Esophagus squamous epithelium (tissue), 5 donors: Measurements from ENCODE around the gene PGGT1B. TPM values are rescaled to one million over a fixed set of nuclear protein-coding genes. Genes with fewer than 3 reads are reported as not detected.

Experiments
- DNase-seq: peaks from one replicate; lab custom pipeline; 2025; lab: John Stamatoyannopoulos, UW
- H3K27ac ChIP-seq, 4 donors: fragments of 200-600 bp; sonication (generic); one replicate each; pipeline ENCODE4 v1.5.1; 2016 to 2019; ENCODE audit warnings: mild to moderate bottlenecking in 1 of 4
- H3K27me3 ChIP-seq, 4 donors: fragments of 200-600 bp; sonication (generic); 1 replicate in 3 of 4; 2 replicates in 1 of 4; pipeline versions ENCODE4 v1.5.1 to v1.6.0; 2017 to 2021; ENCODE audit warnings: antibody characterized with exemption in 1 of 4
- H3K36me3 ChIP-seq, 3 donors: fragments of 200-600 bp; sonication (generic); one replicate each; pipeline ENCODE4 v1.5.1; 2016 to 2019
- H3K4me1 ChIP-seq, 3 donors: fragments of 200-600 bp; sonication (generic); one replicate each; pipeline ENCODE4 v1.5.1; 2017 to 2019
- H3K4me3 ChIP-seq, 4 donors: fragments of 200-600 bp; sonication (generic); 1 replicate in 3 of 4; 2 replicates in 1 of 4; pipeline ENCODE4 v1.5.1; 2016 to 2019; ENCODE audit warnings: mild to moderate bottlenecking in 2 of 4, moderate library complexity in 1 of 4
- H3K9me3 ChIP-seq, 3 donors: fragments of 200-600 bp; sonication (generic); one replicate each; pipeline ENCODE4 v1.5.1; 2016 to 2019
- POLR2A ChIP-seq, 4 donors: fragments of 450-650 bp; IDR thresholded peaks; one replicate each; pipeline ENCODE4 v1.6.1; 2017; ENCODE audit warnings: antibody characterized with exemption in 4 of 4, mild to moderate bottlenecking in 4 of 4, moderate library complexity in 3 of 4
- WGBS, 2 donors: methylation state at CpG; one replicate each; pipeline ENCODE4 v1.1.5; 2018; 5-methylcytosine and 5-hydroxymethylcytosine counted together
- intact Hi-C: fragments of 100-400 bp; cut with DNase I; formaldehyde crosslinking; loops from one replicate; pipeline ENCODE4 v1.15.0; 2022
- total RNA-seq, 4 donors: library from RNA; depleted of rRNA; stranded (reverse); fragments of >200 nt; gene quantifications; one replicate each; pipeline ENCODE4 v1.1.0, GENCODE V29; 2016
- TF ChIP-seq, protein P1 (sequence below), 6 experiments: fragments of 450-650 bp in 4 of 6; fragments of 200-600 bp in 2 of 6; sonication (generic) in 2 of 6; IDR thresholded peaks; one replicate each; pipeline ENCODE4 v1.5.1; 2016 to 2019; ENCODE audit warnings: antibody characterized with exemption in 6 of 6, mild to moderate bottlenecking in 4 of 6, moderate library complexity in 4 of 6
- donor health status: DM: yes; HTN: yes; CAD: no.

PGGT1B gene
- total RNA-seq, 4 donors from 2014 or later, result 11.3 to 15.7 (median 13.6) TPM

DNA sequence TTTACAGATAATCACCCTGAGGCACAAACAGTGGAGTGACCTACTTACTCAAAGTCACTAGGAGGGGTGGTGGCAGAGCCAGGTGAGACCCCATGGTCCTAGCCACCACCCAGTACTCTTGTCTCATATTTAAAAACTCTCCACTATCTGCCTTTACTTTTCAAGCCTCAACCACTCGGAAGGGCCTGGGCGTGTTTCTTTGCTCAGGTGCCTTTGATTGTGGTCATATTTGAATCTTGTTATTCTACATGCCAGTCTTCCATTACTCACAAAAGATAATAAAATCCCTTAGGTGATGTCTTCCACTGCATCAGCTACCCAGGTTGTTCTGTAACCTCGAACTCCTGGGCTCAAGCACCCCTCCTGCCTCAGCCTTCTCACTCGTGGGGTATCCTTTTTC, 72.3 kb downstream of the PGGT1B start:
- DNase-seq, result no peak
- WGBS, 2 donors, result 50 to 60% methylated on average over 3 to 4 of the region's 4 CpGs
- H3K9me3 ChIP-seq, result no peaks in the 10 kb centered on the region
- no peak for TF ChIP-seq POLR2A (IDR thresholded peaks at IDR 0.05)
- TF ChIP-seq, protein P1, sequence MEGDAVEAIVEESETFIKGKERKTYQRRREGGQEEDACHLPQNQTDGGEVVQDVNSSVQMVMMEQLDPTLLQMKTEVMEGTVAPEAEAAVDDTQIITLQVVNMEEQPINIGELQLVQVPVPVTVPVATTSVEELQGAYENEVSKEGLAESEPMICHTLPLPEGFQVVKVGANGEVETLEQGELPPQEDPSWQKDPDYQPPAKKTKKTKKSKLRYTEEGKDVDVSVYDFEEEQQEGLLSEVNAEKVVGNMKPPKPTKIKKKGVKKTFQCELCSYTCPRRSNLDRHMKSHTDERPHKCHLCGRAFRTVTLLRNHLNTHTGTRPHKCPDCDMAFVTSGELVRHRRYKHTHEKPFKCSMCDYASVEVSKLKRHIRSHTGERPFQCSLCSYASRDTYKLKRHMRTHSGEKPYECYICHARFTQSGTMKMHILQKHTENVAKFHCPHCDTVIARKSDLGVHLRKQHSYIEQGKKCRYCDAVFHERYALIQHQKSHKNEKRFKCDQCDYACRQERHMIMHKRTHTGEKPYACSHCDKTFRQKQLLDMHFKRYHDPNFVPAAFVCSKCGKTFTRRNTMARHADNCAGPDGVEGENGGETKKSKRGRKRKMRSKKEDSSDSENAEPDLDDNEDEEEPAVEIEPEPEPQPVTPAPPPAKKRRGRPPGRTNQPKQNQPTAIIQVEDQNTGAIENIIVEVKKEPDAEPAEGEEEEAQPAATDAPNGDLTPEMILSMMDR (IDR thresholded peaks at IDR 0.05), result no peak
- H3K27me3 ChIP-seq, result peaks cover 0 to 81% (median 0%) of the 10 kb centered on the region in 4 donors
- no peaks in the 10 kb centered on the region for H3K36me3 ChIP-seq
- H3K4me3 ChIP-seq, result no peak overlapping the region
- intact Hi-C loops, result no loop called here
- H3K27ac ChIP-seq, result no peak overlapping the region
- peaks cover 0 to 23% (median 0%) of the 10 kb centered on the region in 3 donors for H3K4me1 ChIP-seq

DNA sequence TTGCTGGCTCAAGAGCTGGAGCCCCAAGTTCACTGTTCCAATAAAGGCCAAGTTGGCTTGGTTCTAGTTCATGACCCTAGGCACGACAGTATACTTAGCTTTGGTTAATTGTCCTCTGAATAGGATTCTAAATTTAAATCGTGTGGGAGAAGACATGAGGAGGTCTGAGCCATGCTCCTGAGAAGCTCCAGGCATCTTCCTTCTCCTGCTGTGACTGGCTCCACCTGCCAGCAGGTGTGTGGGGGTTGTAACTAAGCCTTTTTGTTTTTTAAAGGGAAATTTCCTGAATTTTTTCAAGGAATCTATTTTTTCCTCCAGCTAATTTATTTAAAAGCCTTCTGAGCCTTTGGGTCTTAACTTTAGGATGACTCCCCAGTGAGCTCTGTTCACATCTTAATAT, 72.8 kb downstream of the PGGT1B start:
- WGBS, 2 donors, result 24 to 29% methylated on average over 2 of the region's 2 CpGs
- Histone ChIP-seq H3K27me3 (peaks cover 0 to 86% (median 0%) of the 10 kb centered on the region in 4 donors), H3K27ac (no peak overlapping the region), H3K4me3 (no peak overlapping the region), H3K36me3 (no peaks in the 10 kb centered on the region), H3K4me1 (peaks cover 0 to 23% (median 0%) of the 10 kb centered on the region in 3 donors), H3K9me3 (no peaks in the 10 kb centered on the region)
- intact Hi-C loops, result no loop called here
- DNase-seq, result no peak
- TF ChIP-seq, protein P1 (IDR thresholded peaks at IDR 0.05), result no peak
- no peak for TF ChIP-seq POLR2A (IDR thresholded peaks at IDR 0.05)

DNA sequence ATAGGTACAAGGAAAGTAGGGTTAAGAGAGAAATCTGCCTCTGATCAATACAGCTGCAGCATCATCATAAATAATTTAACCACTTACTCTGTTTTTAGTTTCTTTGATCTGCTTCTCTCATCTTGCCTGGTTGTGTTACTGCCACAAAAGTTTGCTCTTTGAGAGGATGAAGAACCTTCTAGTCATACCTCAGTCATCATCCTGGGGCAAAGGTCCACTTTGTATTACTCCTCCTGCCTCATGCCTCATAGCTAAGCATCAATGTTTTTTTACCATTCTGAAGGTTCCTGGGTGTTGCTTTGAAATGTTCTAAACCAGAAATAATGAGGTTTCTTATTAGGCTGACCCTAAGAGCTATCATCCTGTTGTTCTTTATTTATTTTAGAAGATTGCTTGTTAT, 75.9 kb downstream of the PGGT1B start:
- H3K27me3 ChIP-seq, result peaks cover 0 to 96% (median 10%) of the 10 kb centered on the region in 4 donors
- H3K27ac ChIP-seq, result no peak overlapping the region
- no peaks in the 10 kb centered on the region for H3K9me3 ChIP-seq
- intact Hi-C loops, result no loop called here
- no peak overlapping the region for H3K4me3 ChIP-seq
- no peak for DNase-seq
- peaks cover 0 to 22% (median 0%) of the 10 kb centered on the region in 3 donors for H3K4me1 ChIP-seq
- no peak for TF ChIP-seq POLR2A (IDR thresholded peaks at IDR 0.05)
- TF ChIP-seq, protein P1 (IDR thresholded peaks at IDR 0.05), result no peak
- H3K36me3 ChIP-seq, result no peaks in the 10 kb centered on the region

DNA sequence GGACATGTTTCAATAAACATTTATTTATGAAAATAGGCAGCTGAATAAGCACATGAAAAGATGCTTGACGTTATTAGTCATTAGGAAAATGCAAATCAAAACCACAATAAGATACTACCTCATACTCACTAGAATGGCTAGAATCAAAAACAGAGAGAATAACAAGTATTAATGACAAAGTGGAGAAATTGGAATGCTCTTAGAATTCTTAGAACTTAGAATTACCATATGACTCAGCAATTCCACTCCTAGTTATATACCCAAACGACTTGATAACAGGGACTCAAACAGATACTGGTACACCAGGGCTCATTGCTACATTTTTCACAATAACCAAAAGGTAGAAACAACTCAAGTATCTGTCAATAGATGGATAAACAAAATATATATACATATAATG, 77.9 kb downstream of the PGGT1B start:
- Histone ChIP-seq H3K27ac (no peak overlapping the region), H3K9me3 (no peaks in the 10 kb centered on the region), H3K36me3 (no peaks in the 10 kb centered on the region), H3K4me3 (no peak overlapping the region), H3K4me1 (peaks cover under 1 to 12% (median 7%) of the 10 kb centered on the region in 3 donors), H3K27me3 (peaks cover under 1 to 98% (median 22%) of the 10 kb centered on the region in 4 donors)
- no peak for TF ChIP-seq POLR2A (IDR thresholded peaks at IDR 0.05)
- TF ChIP-seq, protein P1 (IDR thresholded peaks at IDR 0.05), result no peak
- DNase-seq, result no peak
- intact Hi-C loops, result no loop called here
- WGBS, 2 donors, result 53 to 77% methylated on average over 2 of the region's 2 CpGs

DNA sequence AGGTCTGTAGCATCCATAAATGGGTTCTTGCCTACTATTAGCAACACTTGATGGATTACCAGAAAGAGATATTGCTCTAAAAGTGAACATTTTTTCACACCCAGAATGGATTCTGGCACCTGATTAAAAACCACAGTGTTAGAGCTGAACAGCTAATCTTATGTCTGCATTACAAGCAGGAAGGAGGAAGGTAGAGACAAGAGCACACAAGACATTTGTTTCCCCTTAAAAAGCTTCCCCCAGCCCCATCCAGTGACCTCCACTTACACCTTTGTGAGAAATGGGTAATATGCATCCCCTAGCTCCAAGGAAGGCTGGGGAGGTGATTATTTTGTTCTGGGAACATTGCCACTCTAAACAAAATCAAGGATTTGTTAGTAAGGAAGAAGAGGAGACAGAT, 80.9 kb downstream of the PGGT1B start:
- Histone ChIP-seq H3K4me3 (no peak overlapping the region), H3K27ac (no peak overlapping the region), H3K9me3 (no peaks in the 10 kb centered on the region), H3K36me3 (no peaks in the 10 kb centered on the region), H3K4me1 (peaks cover 8 to 20% (median 11%) of the 10 kb centered on the region in 3 donors), H3K27me3 (peaks cover 10 to 100% (median 33%) of the 10 kb centered on the region in 4 donors)
- intact Hi-C loops, result no loop called here
- no peak for DNase-seq
- TF ChIP-seq, protein P1 (IDR thresholded peaks at IDR 0.05), result no peak
- TF ChIP-seq POLR2A (IDR thresholded peaks at IDR 0.05), result no peak
